ENCODE measurements around the gene LEUTX.

The LEUTX gene

DNA sequence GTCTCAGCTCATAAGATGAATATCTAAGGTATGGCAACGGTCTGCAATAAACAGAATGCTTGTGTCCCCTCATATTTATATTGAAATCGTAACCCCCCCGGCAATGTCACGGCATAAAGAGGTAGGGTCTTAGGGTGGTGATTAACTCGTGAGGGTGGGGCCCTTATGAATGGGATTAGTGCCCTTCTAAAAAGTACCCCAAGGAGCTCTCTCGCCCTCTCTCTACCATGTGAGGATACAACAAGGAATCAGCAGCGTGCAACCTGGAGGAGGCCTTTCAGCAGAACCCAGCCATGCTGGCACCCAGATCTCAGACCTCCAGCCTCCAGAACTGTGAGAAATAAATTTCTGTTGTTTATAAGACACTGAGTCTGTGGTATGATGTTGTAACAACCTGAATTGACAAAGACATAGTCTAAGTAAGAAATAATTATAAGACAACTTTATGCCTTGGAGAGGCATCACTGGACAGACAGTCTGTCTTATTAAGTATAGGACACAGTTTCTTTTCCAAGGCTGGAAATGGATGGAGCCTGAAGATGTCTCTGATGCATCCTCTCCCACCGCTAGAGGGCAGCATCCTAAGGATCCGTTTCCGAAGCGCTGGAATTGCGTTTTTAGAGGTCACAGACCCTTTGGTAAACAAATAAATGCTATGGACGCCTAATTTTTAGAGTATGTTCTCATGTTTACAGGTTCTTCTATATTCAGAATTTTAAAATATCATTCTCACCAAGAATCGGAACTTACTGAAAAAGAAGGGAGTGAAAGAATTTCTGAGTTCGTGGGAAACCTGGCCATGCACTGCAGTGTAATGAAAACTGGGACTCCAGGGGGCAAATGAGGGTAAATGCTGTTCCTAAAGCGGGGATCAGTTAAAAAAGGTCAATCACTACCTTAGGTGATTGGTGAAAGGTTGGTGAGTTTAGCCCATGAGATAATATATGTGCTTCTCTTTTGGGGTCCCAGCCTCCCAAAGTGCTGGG, 13.3 kb upstream of the LEUTX start:
- ChIA-PET CTCF (interaction anchor here (0.6 to 2.6 kb wide), 21 partner anchors 8 to 79 kb away, joined by 3 to 37 read pairs (median 4); partner anchors contain the start of genes FBL and LEUTX), POLR2A (no interaction called here)
- H3K4me3 ChIP-seq (ENCODE audit: low read depth, low read length): no peak overlapping the region
- DNase-seq (ENCODE audit: low read depth, low spot score): no peak
- peak; percentile 77 for TF ChIP-seq CTCF (IDR thresholded peaks at IDR 0.05; ENCODE audit: insufficient read depth, low read length, missing control alignments)

DNA sequence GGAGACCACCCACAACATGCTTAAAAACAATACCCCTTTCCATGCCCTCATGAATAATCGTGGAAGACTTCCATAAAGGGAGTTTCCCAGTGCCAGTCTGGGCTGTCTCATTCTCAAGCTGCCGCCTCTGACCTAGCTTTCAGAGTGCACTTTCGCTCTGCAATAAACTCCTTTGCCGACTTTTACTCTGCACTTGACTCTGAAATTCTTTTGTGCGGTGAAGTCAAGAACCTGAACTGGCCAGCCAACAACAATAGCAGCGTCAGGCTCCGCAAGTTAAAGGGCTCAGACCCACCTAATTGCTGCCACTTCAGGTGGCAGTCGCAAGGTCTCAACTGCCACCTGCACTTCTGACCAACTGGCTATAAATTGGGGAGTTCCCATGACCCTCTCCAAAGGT, 10.3 kb upstream of the LEUTX start:
- POLR2A ChIA-PET: no interaction called here
- no peak for DNase-seq (ENCODE audit: low read depth, low spot score)
- no peak overlapping the region for H3K4me3 ChIP-seq (ENCODE audit: low read depth, low read length)
- CTCF ChIA-PET: interaction anchor here (1.4 to 2.6 kb wide), 4 partner anchors 12 to 203 kb away, joined by 3 to 37 read pairs (median 5); partner anchors contain the start of genes FBL and PSMC4
- no peak for TF ChIP-seq CTCF (IDR thresholded peaks at IDR 0.05; ENCODE audit: insufficient read depth, low read length, missing control alignments)

DNA sequence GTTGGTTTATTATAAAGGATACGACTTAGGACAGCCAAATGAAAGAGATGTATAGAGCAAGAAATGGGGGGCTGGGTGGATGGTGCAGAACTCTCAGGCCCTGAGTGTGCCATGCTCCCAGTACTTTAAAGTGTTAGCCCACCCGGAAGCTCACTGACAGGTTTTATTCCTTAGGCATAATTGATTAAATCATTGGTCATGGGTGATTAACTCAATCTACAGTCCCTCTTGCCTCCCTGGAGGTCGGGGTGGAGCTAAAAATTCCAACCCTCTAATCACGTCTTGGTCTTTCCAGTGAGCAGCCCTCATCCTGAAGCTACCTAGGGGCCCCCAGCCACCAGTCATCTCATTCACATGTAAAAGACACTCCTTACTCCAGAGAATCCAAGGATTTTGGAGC, 9.9 kb upstream of the LEUTX start:
- TF ChIP-seq CTCF (IDR thresholded peaks at IDR 0.05; ENCODE audit: insufficient read depth, low read length, missing control alignments): no peak
- no peak overlapping the region for H3K4me3 ChIP-seq (ENCODE audit: low read depth, low read length)
- no peak for DNase-seq (ENCODE audit: low read depth, low spot score)
- ChIA-PET POLR2A (no interaction called here), CTCF (interaction anchor here (1.1 to 1.4 kb wide), 4 partner anchors 17 to 77 kb away, joined by 3 to 7 read pairs (median 4); partner anchors contain the start of gene FBL)

- no peak for TF ChIP-seq CTCF (IDR thresholded peaks at IDR 0.05; ENCODE audit: insufficient read depth, low read length, missing control alignments)
- no peak for DNase-seq (ENCODE audit: low read depth, low spot score)
- H3K4me3 ChIP-seq (ENCODE audit: low read depth, low read length): no peak overlapping the region
- CTCF ChIA-PET: interaction anchor here (1.5 kb wide), 1 partner anchor 63 kb away, joined by 8 read pairs; no protein-coding TSS in a partner anchor
- POLR2A ChIA-PET: no interaction called here
Measured at GRCh38 chr19:39780894-39781293, 2.2 kb downstream of the LEUTX start.

DNA sequence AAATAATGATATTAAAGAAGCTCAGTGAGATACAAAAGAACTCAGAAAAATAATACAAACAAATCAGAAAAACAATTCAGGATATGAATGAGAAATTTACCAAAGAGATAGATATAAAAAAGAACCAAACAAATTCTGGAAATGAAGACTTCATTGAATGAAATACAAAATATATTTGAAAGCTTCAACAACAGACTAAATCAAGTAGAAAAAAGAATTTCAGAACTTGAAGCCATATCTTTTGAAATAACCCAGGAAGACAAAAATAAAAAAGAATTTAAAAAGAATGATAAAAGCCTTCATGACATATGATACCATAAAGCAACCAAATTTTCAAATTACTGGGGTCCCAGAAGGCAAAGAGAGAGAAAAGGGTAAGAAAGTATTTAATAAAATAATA, 9.6 kb downstream of the LEUTX start:
- H3K4me3 ChIP-seq (ENCODE audit: low read depth, low read length): no peak overlapping the region
- TF ChIP-seq CTCF (IDR thresholded peaks at IDR 0.05; ENCODE audit: insufficient read depth, low read length, missing control alignments): no peak
- no peak for DNase-seq (ENCODE audit: low read depth, low spot score)
- POLR2A ChIA-PET: no interaction called here
- CTCF ChIA-PET: interaction anchor here (0.8 to 1.7 kb wide), 4 partner anchors 13 to 182 kb away, joined by 3 to 4 read pairs (median 4); no protein-coding TSS in a partner anchor

GRCh38 chr19:39792999-39793546, 14.4 kb downstream of the LEUTX start:
- peak overlapping the region; percentile 66 for H3K4me3 ChIP-seq (ENCODE audit: low read depth, low read length)
- ChIA-PET CTCF (interaction anchor here (0.5 to 6.8 kb wide), 24 partner anchors 9 to 436 kb away, joined by 3 to 124 read pairs (median 5); partner anchors contain the start of genes DYRK1B, EID2, FBL and PSMC4), POLR2A (interaction anchor here (0.8 kb wide), 1 partner anchor 177 kb away, joined by 3 read pairs; the partner anchor contains the start of gene PSMC4)
- peak; percentile 19 for DNase-seq (ENCODE audit: low read depth, low spot score)
- TF ChIP-seq CTCF (IDR thresholded peaks at IDR 0.05; ENCODE audit: insufficient read depth, low read length, missing control alignments): peak; percentile 94

Measured in AG04449 (cell line).